IPS-18c (cell line): ENCODE measurements around the gene CCDC9B.
A peak's percentile ranks its signal among the peaks of the same experiment; 100 is the strongest.

Source experiments
- H3K4me3 ChIP-seq: 2 replicates; pipeline ENCODE4 v1.7.0; 2013; ENCODE audit warnings: low read depth, mild to moderate bottlenecking, low read length, moderate library complexity; ENCODE audit not compliant: insufficient read depth
- H3K9me3 ChIP-seq: one replicate; pipeline ENCODE4 v1.6.1; 2013; ENCODE audit warnings: mild to moderate bottlenecking, low read length, moderate library complexity; ENCODE audit not compliant: control insufficient read depth, insufficient read depth

CCDC9B gene

GRCh38 chr15:40367371-40367685 lies 26.6 kb upstream of the CCDC9B start:
- H3K4me3 ChIP-seq = 0 out of 2 replicates have a peak overlapping the region, but pooled peaks have one; percentile 28
- peaks cover 2% of the 10 kb centered on the region for H3K9me3 ChIP-seq

GRCh38 chr15:40366457-40367370 lies 26.0 kb upstream of the CCDC9B start:
- Histone ChIP-seq H3K4me3 (no peak overlapping the region), H3K9me3 (peaks cover 2% of the 10 kb centered on the region)

GRCh38 chr15:40365624-40366456 lies 25.1 kb upstream of the CCDC9B start:
- Histone ChIP-seq H3K4me3 (no peak overlapping the region), H3K9me3 (peaks cover 2% of the 10 kb centered on the region)

- no peak overlapping the region for H3K4me3 ChIP-seq
- H3K9me3 ChIP-seq = peaks cover 2% of the 10 kb centered on the region
These were observed 24.3 kb upstream of the CCDC9B start for GRCh38 chr15:40365016-40365415.

GRCh38 chr15:40364251-40364650 lies 23.5 kb upstream of the CCDC9B start:
- peaks cover 2% of the 10 kb centered on the region for H3K9me3 ChIP-seq
- H3K4me3 ChIP-seq = no peak overlapping the region

GRCh38 chr15:40363611-40364010 lies 22.9 kb upstream of the CCDC9B start:
- Histone ChIP-seq H3K4me3 (no peak overlapping the region), H3K9me3 (no peaks in the 10 kb centered on the region)

GRCh38 chr15:40361640-40362039 lies 20.9 kb upstream of the CCDC9B start:
- Histone ChIP-seq H3K9me3 (no peaks in the 10 kb centered on the region), H3K4me3 (no peak overlapping the region)

GRCh38 chr15:40360015-40360414 lies 19.3 kb upstream of the CCDC9B start:
- H3K4me3 ChIP-seq = no peak overlapping the region
- H3K9me3 ChIP-seq = no peaks in the 10 kb centered on the region

- H3K4me3 ChIP-seq = peak overlapping the region; percentile 56
These were observed 18.0 kb upstream of the CCDC9B start for GRCh38 chr15:40358471-40359353.

GRCh38 chr15:40357723-40358470 lies 17.2 kb upstream of the CCDC9B start, which contains the start of gene DISP2:
TSS of gene DISP2 (plus strand) at chr15:40358219. CDS start at chr15:40358322, 103 bp downstream.
- H3K9me3 ChIP-seq = no peaks in the 10 kb centered on the region
- peak within 1 kb of the TSS; percentile 56 for H3K4me3 ChIP-seq

More at GRCh38 chr15:40358471-40359353, 18.0 kb upstream of the CCDC9B start:
- H3K9me3 ChIP-seq = no peaks in the 10 kb centered on the region

- peak overlapping the region; percentile 51; the same call in 1 of the 2 replicates for H3K4me3 ChIP-seq
These were observed 16.5 kb upstream of the CCDC9B start for GRCh38 chr15:40357246-40357645.

GRCh38 chr15:40355976-40356585 lies 15.3 kb upstream of the CCDC9B start:
- H3K4me3 ChIP-seq = no peak overlapping the region
- no peaks in the 10 kb centered on the region for H3K9me3 ChIP-seq

More at GRCh38 chr15:40357246-40357645, 16.5 kb upstream of the CCDC9B start:
- no peaks in the 10 kb centered on the region for H3K9me3 ChIP-seq

- Histone ChIP-seq H3K9me3 (no peaks in the 10 kb centered on the region), H3K4me3 (no peak overlapping the region)
These were observed 13.9 kb upstream of the CCDC9B start for GRCh38 chr15:40354408-40355171.

GRCh38 chr15:40353697-40354096 lies 13.0 kb upstream of the CCDC9B start:
- Histone ChIP-seq H3K9me3 (no peaks in the 10 kb centered on the region), H3K4me3 (no peak overlapping the region)

GRCh38 chr15:40352281-40352901 lies 11.7 kb upstream of the CCDC9B start:
- H3K4me3 ChIP-seq = no peak overlapping the region
- H3K9me3 ChIP-seq = no peaks in the 10 kb centered on the region
